ENCODE data around the gene TLE4. TPM values are rescaled to one million over a fixed set of nuclear protein-coding genes. Genes with fewer than 3 reads are reported as not detected.
"Not testable (repeated sequence)": the region's sequence is repeated elsewhere in the genome, so short reads cannot be mapped to it uniquely, and the experiment has no call there.

The TLE4 gene
- polyA plus RNA-seq, 10 donors: 12.8 to 23.4 (median 15.1) TPM

DNA sequence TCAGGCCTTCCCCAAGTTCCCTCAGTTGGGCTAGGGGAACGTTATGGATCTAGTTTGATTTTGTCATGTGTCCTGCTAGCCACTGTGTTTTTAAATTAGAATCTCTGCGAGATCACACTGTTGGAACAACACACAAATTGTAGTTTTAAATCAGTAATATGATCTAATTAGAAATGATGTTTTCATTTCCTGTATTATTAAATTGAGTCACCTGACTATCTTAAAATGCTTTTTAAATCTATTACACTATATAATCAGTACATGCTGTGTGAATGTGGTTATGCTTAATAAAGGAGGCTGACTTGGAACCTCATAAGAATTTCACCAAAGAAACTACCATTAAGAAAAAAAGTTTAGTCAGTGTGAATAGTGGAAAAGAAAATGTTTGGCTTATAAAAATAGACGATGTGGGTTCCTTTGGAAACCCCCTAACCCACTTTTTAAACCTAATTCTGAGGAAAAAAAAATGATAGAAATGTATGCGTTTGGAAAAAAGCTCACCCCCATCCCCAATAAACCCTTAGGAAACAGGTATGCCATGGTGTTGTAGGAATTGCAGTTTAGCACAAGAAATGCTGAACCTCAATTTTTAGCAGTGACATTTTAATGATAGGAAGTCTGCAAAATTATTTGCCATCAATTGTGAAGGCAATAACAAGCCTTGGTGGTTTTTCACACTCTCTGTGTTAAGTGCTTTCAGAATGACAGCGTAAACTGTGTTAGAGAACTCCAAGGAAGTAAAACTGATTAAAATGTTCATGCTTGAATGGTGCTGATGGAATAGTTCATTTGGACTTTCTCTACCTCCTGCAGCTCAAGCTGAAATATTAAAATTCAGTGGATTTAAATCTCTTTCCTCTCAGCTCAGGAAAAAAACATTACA is 59.0 kb downstream of the TLE4 start:
- DNase-seq: no peak

DNA sequence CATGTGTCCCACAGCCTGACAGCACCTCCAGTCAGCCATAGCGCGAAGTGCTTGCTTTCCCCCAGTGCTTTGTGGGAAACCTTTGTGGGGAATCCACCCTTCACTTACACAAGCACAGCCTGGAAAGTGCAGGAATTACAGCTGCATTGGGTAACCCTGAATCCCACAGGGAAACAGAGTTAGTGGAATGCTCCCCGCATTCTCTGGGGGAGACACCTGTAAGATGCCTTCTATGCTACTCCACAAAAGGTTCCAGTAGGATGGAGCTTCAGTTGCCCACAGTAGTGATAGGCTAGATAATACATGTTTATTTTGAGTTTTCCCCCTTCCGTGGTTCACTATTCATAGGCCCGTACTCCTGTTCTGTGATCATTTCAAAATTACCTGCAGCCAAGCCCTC is 60.3 kb downstream of the TLE4 start:
- DNase-seq: no peak

DNA sequence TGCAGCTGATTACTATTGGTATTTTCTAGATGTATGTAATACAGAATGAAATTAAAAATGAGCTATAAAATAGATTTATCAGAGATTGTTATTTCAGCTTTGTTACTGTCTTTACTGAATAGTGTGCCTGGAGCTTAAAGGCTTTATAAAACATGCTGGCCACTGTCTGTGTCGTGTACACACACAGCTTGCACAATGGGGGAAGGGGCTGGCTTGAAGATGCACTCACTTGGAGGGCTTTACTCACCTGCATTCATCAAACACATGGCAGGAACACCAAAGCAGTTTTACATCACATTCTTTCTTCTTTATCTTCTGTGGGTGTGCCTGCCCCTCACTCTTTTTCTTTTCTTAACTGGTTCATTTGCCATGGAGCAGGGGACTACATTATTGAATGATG is 60.9 kb downstream of the TLE4 start:
- no peak for DNase-seq

DNA sequence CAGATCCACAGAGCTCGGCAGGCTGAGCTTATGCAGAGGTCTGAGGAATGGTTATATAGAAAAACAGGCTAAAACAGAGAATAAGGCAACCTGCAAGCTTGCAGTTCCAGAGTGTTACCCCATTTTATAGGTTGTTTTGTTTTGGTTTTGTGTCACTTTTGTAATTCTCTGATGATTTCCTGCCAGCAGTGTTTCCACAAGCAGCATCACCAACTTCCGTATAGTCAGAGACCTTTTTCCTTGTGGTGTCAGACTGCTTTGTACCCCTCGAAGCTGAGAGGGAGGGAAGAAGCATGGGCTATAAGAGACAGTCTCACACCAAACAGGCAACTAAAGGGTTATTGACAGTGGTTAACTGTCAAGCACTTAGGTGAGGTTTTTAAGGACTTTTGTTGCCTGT is 61.8 kb downstream of the TLE4 start:
- DNase-seq: no peak

DNA sequence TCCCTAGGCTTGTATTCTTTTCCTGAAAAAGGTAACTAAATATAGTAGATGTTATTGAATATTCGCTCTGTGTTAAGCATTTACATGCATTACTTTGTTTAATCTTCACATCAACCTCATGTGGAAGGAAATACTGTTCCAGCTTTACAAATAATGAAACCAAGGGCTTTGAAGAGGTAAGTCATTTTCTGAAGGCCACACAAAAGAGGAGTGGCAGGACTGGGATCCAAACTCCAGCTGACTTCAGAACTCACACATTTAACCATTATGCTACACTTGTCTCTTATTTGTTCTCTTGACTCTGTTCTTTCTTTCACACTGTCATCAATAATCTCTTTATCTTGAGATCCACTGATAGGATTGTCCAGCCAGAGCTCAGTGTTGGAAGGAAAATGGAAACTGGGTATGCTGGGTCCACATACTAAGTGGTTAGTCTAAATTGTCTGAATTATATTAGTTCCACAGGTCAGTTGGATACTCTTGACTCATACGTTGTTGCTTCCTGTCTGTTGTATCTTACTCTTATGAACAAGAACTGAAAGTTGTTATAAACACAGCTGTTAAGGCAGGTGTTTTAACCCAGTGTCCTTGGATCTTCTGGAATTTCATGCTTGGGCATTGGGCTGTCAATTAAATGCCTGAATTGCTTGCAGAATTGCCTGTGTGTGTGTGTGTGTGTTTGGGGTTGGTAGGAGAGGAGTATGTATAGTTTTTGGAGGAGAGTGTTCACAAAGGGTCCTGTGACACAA is 65.6 kb downstream of the TLE4 start:
- no peak for DNase-seq

DNA sequence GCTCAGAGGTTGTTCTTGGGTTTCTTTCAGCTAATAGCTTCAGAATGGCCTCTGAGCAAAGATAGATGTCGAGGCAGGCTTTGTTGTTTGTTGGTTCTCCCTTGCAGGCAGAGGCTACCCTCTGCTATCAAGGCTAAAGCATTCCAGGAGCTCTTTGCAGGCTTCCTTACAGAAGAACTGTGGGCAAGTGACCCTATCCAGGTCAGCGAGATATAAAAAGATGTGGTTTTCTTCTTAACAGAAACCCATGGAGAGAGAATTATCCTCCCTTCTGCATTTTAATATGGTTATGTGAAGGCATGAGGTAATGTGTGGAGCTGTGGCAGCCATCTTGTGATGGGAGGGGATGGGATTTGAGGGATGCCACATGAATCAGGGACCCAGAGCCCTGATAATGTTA is 67.0 kb downstream of the TLE4 start:
- no peak for DNase-seq

DNA sequence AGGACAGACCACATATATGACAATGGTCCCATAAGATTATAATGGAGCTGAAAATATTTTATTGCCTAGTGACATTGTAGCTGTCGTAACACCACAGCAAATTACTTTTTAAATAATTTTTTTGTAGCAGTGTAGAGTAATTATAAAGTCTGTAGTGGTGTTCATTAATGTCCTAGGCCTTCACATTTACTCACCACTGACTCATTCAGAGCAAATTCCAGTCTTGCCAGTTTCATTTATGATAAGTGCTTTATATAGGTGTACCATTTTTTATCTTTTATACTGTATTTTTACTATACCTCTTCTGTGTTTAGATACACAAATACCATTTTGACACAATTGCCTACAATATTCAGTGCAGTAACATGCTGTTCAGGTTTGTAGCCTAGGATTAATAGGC is 67.6 kb downstream of the TLE4 start:
- DNase-seq: no peak

DNA sequence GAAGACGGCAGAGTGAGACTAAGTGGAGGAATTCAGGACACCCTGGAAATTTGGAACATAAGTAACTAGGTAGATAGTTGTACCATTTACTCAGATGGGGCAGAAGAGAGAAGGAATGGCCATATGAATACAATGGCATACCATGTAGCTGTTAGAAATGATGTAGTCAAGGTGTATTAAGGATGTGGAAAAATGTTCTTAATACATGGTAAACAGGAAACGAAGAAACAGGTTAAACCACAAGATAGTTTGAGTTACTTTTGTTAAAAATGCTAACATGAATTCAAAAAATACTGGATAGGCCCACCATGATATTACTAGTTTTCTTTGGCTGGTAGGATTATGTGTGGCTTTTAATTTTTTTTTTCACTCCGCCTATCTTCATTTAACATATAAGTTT is 68.3 kb downstream of the TLE4 start:
- not testable (repeated sequence) for DNase-seq

DNA sequence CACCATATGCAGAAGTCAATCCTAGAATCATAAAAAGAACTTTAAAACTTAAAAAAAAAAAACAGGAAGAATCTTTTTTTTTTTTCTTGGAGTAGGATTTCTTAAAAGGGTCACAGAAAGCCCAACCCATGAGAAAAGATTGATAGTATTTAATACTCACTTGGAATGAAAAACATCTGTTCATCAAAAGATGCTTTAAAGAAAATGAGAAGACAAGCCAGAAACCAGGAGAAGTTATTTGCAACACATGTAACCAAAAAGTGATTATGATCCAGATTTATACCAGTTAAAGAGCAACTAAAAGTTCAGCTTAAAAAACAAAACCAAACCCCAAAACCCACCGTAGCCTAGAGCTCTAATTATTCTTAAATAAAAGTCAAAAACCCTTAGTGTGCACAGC is 69.3 kb downstream of the TLE4 start:
- DNase-seq: peak in 2 of 3 donors; percentile 18 to 29

DNA sequence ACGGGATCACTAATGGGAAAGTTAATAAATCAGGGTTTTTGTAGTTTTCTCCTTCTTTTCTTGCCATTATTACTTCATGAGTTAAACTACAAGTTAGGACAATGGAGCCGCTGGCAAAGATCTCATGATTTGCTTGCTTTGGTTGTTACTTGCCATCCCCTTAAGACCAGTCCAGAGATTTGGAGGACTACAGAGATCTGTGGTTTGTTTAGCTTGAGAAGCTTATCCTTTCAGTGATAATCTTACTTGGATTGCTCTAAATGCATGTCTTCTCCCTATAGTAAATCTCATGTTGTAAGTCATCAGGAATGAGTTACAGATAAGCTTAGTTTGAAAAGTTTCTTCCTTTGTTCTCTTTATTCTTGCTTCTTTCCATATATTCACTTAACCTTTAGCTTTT is 70.9 kb downstream of the TLE4 start:
- no peak for DNase-seq

DNA sequence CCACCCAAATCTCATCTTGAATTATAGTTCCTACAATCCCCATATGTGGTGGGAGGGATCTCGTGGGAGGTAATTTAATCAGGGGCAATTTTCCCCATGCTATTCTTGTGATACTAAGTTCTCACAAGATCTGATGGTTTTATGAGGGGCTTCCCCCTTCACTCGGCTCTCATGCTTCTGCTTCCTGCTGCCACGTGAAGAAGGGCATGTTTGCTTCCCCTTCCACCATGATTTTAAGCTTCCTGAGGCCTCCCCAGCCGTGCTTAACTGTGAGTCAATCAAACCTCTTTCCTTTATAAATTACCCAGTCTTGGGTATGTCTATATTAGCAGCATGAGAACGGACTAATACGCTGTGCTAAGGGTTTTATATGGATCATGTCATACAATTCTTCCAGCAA is 72.3 kb downstream of the TLE4 start:
- DNase-seq: no peak

DNA sequence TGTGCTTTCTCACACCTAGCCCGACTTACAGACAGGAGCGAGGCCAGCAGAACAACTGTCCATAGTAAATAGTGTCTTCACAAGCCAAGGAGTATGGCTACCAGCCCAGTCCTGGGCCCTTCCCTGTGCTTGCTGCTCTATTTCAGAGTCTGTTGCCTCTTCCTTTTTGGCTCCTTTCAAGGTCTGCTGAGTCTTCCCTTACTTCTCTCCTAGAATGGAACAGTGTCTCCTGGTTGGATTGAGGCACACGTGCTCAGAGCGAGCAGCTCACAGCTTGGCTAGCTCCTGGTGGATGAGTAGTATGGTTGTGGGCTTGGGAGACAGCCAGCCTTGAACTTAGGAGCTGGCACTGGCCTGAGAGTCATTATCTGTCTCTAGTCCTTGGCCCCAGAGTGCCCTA is 72.8 kb downstream of the TLE4 start:
- DNase-seq: no peak

DNA sequence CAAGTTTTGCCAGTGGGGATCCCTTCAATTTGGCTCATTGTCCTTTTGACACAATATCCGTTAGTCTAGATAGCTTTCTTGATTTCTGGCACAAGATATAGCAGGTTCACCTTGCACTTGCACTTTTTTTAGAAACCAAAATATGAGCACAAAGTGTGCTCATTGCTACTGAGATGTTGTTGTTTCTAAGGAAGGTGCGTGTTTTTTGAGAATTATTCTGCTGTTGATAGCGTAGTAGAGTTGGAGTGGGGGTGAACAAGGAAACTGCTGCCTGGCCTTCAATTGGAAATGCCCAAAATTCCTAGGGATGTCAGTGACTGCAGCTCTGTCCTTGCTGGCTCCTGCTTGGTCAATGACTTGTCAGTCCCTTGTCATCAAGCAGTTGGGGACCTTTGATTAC is 73.3 kb downstream of the TLE4 start:
- no peak for DNase-seq

DNA sequence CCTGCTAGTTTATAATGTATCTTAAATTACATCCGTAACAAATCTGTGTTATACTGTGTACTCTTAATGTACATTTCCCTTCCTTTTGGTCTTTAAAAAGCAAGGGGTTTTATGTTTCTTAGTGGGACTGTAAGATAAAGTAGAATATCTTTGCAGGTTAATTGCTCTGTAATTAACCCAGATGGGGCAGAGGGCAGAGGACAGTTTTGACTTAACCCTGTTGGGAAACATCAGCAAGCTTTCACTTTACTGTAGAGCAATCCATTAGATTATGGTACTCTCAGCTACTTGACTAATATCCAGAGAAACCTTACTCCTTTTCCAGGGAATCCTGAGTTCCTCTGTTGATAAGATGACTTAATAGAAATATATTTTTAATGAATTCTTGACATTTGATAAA is 74.3 kb downstream of the TLE4 start:
- DNase-seq: no peak

DNA sequence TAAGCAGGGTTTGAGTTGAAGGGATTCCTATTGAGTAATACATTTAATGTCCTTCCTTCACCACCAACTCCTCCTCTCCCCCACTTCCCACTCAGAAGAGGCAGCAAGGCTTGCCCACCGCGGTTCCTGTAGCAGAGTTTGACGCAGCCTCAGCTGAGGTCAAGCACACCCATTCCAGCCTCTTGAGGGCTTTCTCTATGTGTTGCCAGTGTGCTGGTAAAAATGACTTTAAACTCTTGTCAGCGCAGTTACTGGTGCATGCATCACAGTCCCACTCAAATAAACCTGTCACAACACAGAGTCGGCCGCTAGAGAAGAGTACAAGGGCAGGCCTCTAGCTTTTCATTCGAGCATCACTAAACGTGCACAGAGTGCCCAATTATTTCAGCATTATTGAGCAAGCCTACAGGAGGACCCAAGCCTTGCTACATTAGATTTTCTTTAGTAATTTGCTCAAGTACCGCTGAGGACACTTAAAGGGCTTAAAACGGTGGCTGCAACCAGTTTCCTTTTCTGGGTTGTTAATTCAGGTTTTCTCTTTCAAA is 79.6 kb downstream of the TLE4 start:
- DNase-seq: no peak

DNA sequence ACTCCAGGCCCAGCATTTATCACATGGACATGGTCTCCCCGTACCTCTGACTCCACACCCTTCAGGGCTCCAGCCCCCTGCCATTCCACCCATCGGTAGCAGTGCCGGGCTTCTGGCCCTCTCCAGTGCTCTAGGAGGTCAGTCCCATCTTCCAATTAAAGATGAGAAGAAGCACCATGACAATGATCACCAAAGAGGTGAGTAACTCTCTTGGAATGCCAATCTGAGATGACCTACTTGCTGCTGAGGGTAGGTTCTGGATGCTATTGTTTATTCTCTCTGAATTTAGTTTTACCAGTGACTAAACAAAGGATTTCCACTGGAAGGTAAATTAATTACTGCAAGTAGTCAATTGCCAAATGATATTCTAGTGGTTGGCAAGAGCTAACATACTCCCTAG is 80.8 kb downstream of the TLE4 start:
- DNase-seq: no peak

DNA sequence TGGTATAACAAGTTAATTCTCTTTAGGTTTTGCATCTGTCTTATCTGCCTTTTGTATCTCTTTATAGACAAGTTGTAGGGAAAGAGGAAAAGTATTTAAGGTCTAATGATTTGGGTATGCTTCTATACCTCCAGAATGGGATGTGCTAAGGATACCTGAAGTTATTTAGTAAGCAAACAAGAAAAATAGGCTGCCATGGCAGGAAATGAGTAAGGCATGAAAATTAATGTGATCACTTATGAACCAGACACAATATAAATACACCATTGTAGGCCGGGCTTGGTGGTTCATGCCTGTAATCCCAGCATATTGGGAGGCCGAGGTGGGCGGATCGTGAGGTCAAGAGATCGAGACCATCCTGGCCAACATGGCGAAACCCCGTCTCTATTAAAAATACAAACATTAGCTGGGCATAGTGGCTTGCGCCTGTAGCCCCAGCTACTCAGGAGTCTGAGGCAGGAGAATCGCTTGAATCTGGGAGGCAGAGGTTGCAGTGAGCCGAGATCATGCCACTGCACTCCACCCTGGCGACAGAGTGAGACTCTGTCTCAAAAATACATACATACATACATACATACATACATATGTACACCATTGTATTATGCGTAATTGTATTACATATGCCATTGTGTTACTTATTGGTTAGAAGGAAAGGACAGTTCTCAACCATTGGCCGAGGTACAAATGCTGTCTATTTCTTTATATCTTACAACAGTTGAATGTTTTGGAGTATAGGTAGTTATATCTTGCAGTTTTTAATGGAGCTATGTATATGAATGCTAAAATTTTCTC is 83.0 kb downstream of the TLE4 start:
- DNase-seq: not testable (repeated sequence)

DNA sequence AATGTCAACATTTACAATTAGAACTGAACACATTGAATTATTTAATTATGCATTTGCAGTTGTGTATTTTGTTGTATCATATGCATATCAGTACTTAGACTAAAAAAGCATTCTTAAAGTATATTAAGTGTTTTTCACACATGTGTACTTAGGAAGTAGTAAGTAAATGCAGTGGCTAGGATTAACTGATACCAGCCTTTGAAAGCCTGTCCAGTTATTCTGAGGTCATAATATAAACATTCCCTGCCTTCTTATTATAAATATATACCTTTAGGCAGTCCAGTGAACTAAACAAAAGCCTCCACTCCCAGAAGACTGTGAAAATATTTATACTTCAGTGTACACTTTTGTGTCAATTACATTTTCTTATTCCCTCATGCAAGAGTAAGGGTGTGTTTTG is 83.8 kb downstream of the TLE4 start:
- no peak for DNase-seq

DNA sequence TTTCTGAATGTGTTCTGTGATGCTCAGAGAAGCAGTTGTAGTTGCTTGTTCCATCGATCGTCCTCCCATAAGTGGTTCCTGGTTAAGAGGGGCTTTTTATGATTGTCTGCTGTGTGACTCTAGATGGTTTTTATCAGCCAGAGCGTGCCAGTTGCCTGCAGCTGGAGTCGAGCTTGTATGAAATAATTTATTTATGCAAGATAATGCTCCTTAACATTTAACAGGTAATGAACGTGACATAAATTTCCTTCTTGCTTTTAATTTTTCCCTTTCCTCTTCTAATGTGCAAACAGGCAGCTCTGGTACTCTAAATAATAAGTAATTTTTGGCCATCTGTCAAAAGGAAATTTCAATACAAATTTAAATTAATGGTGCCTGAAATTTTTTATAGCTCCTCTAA is 84.4 kb downstream of the TLE4 start:
- DNase-seq: no peak

DNA sequence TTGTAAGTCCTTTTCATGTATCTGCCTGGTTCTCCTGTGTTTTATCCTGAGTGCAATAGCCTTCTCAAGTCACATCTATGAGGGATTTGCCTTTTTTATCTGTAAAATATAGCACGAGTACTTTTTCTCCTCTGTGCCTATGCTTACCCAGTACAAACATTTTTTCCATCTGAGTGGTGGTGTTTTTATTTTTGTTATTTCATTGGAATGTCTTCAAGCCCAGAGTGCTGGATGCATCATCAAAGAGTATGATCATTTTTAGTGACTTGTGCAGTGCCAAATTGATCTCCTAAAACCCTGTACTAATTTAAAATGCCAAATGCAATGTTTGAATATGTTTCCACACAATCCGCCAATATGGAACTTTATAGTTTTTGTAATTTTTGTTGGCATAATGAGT is 86.1 kb downstream of the TLE4 start:
- DNase-seq: no peak

DNA sequence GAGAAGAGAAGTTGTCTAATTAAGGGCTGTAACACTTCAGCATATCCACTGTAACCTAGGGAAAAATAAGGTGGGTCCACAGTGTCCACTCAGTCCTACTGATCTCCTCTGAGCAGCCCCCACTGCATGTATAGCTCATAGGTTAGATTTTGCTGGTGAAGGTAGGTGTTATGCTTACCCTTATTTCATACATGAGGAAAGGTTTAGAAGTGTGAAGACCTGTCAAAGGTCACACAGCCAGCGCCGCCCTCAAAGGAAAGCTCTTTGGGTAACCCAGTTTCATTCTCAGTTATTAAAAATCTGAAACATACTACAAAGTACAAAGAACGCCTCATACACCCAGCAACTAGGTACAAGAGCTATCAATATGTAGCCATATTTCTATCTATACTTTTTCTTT is 87.2 kb downstream of the TLE4 start:
- no peak for DNase-seq

DNA sequence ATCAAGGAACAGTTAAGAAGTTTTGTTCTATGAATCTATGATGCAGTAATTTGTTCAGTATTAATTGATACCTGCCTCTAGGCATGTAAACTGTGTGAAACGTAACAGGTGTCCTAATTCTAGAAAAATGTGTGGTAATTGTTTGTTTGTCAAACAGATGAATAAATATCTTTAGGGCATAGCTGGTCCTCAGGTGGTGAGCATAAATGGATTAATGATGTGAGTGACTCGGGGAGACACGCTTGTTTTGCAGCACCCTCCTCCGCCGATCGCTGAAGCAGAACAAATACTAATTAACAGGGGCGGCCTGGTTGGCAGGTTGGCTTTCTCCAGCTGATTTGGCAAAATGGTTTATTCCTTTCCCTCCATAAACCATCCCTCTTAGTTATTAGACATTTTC is 88.8 kb downstream of the TLE4 start:
- no peak for DNase-seq

Measured in muscle of back (tissue), 11 donors.